GM19463 (cell line): Measurements from ENCODE around the gene ADAM19.

Experiments
- ATAC-seq: cut with Tn5 transposase; IDR thresholded peaks from one replicate; pipeline ENCODE4 v1.9.1; 2021; ENCODE audit warnings: mild to moderate bottlenecking, moderate library complexity; ENCODE audit not compliant: unreplicated experiment

ADAM19 gene

GRCh38 chr5:157469073-157469472 lies 106.5 kb downstream of the ADAM19 start:
- no peak for ATAC-seq

GRCh38 chr5:157468293-157468965 lies 107.1 kb downstream of the ADAM19 start:
- ATAC-seq: no peak

- peak; percentile 83 for ATAC-seq
These were observed 110.9 kb downstream of the ADAM19 start for GRCh38 chr5:157464519-157465171.

- ATAC-seq: no peak
These were observed 111.7 kb downstream of the ADAM19 start for GRCh38 chr5:157463621-157464518.

GRCh38 chr5:157463081-157463480 lies 112.5 kb downstream of the ADAM19 start:
- no peak for ATAC-seq

- ATAC-seq: no peak
These were observed 114.4 kb downstream of the ADAM19 start for GRCh38 chr5:157460921-157461792.

- no peak for ATAC-seq
These were observed 115.6 kb downstream of the ADAM19 start, which contains the start of gene NIPAL4 for GRCh38 chr5:157459715-157460599. NIPAL4 (plus strand) TSS chr5:157460213; CDS start chr5:157460321, 108 bp downstream.

- no peak for ATAC-seq
These were observed 116.7 kb downstream of the ADAM19 start for GRCh38 chr5:157458835-157459234.

- ATAC-seq: no peak
These were observed 118.2 kb downstream of the ADAM19 start for GRCh38 chr5:157457391-157457790.

- no peak for ATAC-seq
These were observed 119.3 kb downstream of the ADAM19 start for GRCh38 chr5:157456301-157456700.

- ATAC-seq: no peak
These were observed 120.5 kb downstream of the ADAM19 start for GRCh38 chr5:157455057-157455456.

GRCh38 chr5:157454273-157454672 lies 121.3 kb downstream of the ADAM19 start:
- ATAC-seq: no peak

GRCh38 chr5:157451806-157452205 lies 123.8 kb downstream of the ADAM19 start:
- no peak for ATAC-seq

GRCh38 chr5:157450024-157450423 lies 125.6 kb downstream of the ADAM19 start:
- no peak for ATAC-seq

- ATAC-seq: no peak
These were observed 126.4 kb downstream of the ADAM19 start for GRCh38 chr5:157449011-157449723.

- ATAC-seq: no peak
These were observed 128.4 kb downstream of the ADAM19 start for GRCh38 chr5:157447201-157447637.

GRCh38 chr5:157446412-157446935 lies 129.1 kb downstream of the ADAM19 start:
- no peak for ATAC-seq

- ATAC-seq: no peak
These were observed 129.7 kb downstream of the ADAM19 start for GRCh38 chr5:157445745-157446411.
